Measurements from ENCODE around the gene CXCL17. TPM values are rescaled to one million over a fixed set of nuclear protein-coding genes. Genes with fewer than 3 reads are reported as not detected.

CXCL17 gene
- total RNA-seq, 1 experiment from 2014 or later, result not detected

DNA sequence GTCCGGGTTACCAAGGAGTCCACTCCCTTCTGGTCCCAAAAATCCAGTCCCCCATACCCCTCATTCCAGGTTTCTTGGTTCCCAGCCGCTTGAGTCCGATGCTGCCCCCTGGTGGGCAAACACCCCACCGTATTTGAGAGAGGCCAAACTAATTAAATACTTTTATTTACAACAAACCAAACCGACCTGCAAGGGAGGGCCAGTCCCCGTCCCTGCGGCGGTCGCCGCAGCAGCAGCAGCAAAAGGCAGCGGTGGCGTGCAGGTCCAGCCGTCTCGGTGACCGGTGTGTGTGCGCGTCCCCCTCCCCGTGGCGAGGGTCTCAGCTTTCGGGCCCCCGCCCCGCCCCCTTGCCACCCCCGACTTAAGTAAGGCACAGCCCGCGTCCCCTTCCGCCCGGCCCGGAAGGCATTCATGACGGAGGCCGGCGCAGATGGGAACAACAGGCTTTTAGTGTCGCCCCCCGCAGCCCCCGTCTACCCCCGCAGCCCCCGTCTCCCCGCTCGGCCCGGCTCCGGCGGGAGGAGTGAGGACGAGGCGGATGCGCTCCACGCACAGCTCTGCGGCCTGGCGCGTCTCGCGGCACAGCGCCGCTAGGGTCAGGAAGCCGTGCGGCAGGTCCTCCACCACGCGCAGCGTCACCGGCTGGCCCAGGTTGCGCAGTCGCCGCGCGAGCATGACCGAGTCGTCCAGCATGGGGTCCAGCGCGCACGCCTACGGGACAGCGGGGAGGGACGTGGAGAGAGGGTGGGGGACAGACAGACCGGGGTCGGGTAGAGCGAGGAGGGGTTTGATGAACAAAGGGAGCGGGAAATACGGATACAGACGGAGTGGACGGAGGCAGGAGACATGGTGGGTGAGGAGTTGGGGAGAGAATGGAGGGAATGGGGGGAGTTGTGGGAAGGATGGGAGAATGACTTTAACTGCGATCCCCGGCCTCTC is 41.1 kb downstream of the CXCL17 start:
- Histone ChIP-seq H4K8ac (replicated peaks; ENCODE audit: insufficient read length, low read depth, low read length) (no peak overlapping the region), H2BK20ac (ENCODE audit: low read depth, low read length, poor library complexity, severe bottlenecking) (no peak overlapping the region), H3K23ac (ENCODE audit: insufficient read length, low read depth, low read length) (no peak overlapping the region), H3K56ac (ENCODE audit: insufficient read length, low read depth, low read length) (no peak overlapping the region), H3K79me2 (ENCODE audit: insufficient read depth, low read length) (no peaks in the 10 kb centered on the region), H2AFZ (ENCODE audit: low read length) (no peak overlapping the region), H3K27ac (ENCODE audit: insufficient read length, low read depth, low read length) (no peak overlapping the region), H3K27me3 (ENCODE audit: insufficient read depth, low read length) (no peaks in the 10 kb centered on the region), H3K4ac (ENCODE audit: low read depth, low read length) (no peak overlapping the region), H3K4me1 (ENCODE audit: insufficient read depth, low read length) (peaks cover 3% of the 10 kb centered on the region; the same call in 1 of the 2 replicates), H3K9me3 (ENCODE audit: control insufficient read depth, low read depth, low read length) (no peaks in the 10 kb centered on the region), H4K5ac (ENCODE audit: insufficient read length, low read depth, low read length) (no peak overlapping the region), H3K79me1 (ENCODE audit: insufficient read depth, low read depth, low read length, poor library complexity, severe bottlenecking) (no peaks in the 10 kb centered on the region), H3K9ac (ENCODE audit: extremely low read depth, insufficient read length, low read length) (peak overlapping the region; percentile 5), H3K14ac (ENCODE audit: insufficient read depth, low read length) (peak overlapping the region; percentile 9; the same call in 1 of the 2 replicates), H4K91ac (ENCODE audit: insufficient read length, low read depth, low read length) (no peak overlapping the region), H3T11ph (ENCODE audit: low read length) (no peak overlapping the region), H4K20me1 (ENCODE audit: control insufficient read depth, insufficient read depth, insufficient read length) (peaks cover 3% of the 10 kb centered on the region), H3K4me2 (ENCODE audit: insufficient read depth, insufficient read length, low read length) (peak overlapping the region; percentile 79), H2BK5ac (ENCODE audit: insufficient read length, low read length) (no peak overlapping the region), H2BK15ac (ENCODE audit: low read depth, low read length) (no peak overlapping the region), H2BK12ac (ENCODE audit: insufficient read length, low read depth, low read length) (no peak overlapping the region), H3K23me2 (ENCODE audit: insufficient read length, low read depth, low read length, poor library complexity, severe bottlenecking) (peaks cover 23% of the 10 kb centered on the region), H3K18ac (ENCODE audit: insufficient read length, low read depth, low read length) (peak overlapping the region; percentile 5), H2AK5ac (ENCODE audit: insufficient read length, low read length) (no peak overlapping the region), H2BK120ac (ENCODE audit: low read depth, low read length, poor library complexity, severe bottlenecking) (no peak overlapping the region)
- TF ChIP-seq, protein P1, sequence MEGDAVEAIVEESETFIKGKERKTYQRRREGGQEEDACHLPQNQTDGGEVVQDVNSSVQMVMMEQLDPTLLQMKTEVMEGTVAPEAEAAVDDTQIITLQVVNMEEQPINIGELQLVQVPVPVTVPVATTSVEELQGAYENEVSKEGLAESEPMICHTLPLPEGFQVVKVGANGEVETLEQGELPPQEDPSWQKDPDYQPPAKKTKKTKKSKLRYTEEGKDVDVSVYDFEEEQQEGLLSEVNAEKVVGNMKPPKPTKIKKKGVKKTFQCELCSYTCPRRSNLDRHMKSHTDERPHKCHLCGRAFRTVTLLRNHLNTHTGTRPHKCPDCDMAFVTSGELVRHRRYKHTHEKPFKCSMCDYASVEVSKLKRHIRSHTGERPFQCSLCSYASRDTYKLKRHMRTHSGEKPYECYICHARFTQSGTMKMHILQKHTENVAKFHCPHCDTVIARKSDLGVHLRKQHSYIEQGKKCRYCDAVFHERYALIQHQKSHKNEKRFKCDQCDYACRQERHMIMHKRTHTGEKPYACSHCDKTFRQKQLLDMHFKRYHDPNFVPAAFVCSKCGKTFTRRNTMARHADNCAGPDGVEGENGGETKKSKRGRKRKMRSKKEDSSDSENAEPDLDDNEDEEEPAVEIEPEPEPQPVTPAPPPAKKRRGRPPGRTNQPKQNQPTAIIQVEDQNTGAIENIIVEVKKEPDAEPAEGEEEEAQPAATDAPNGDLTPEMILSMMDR (conservative IDR thresholded peaks at IDR 0.05), result peak; percentile 96
- DNase-seq, result peak; percentile 84
- peaks cover 12 to 27% (median 20%) of the 10 kb centered on the region in 3 experiments; a peak in 6 of 7 replicates for H3K36me3 Mint-ChIP-seq (ENCODE audit: insufficient read depth in 1 of 3, low read depth in 3 of 3)
- no CpG with 5 or more reads among the region's 80 CpGs for WGBS (ENCODE audit: extremely low coverage, insufficient read length, low lambda C conversion rate)
- H3K4me1 Mint-ChIP-seq, result peaks cover 22 to 31% of the 10 kb centered on the region in 2 experiments
- peaks cover 46% of the 10 kb centered on the region for H3K27me3 Mint-ChIP-seq (ENCODE audit: low read depth)
- peak overlapping the region; percentile 44 to 83 (median 64); a peak in 3 of 7 replicates for H3K27ac Mint-ChIP-seq
- H3K4me3 Mint-ChIP-seq, result peak overlapping the region; percentile 86 to 94
- no peaks in the 10 kb centered on the region; a peak in 1 of 5 replicates for H3K9me3 Mint-ChIP-seq

All from H9 (cell line).